Measurements from ENCODE around the gene MAX.

DNA sequence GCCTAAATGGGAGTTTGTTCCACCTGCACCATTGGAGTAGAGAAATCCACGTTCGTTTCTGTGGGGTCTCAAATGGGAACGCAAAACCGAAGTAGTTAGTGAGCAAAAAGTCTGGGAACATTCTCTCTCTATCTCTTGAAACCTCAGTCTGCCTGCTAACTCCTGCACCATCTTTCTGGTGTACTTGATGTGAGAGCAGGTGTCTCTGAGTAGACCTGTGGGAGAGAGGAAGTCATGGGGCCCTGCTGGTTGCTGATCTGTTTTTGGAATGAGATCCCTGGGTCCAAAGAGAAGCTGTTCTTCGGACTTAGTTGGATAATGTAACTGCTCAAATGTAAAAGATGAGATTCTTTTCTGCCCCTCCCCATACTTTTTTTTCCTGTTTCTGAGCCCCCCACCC lies 57.3 kb downstream of the MAX start:
- TF ChIP-seq EP300 (IDR thresholded peaks at IDR 0.05) (no peak), POLR2AphosphoS5 (IDR thresholded peaks at IDR 0.05) (no peak), POLR2A (IDR thresholded peaks at IDR 0.05) (no peak)
- TF ChIP-seq, protein P1, sequence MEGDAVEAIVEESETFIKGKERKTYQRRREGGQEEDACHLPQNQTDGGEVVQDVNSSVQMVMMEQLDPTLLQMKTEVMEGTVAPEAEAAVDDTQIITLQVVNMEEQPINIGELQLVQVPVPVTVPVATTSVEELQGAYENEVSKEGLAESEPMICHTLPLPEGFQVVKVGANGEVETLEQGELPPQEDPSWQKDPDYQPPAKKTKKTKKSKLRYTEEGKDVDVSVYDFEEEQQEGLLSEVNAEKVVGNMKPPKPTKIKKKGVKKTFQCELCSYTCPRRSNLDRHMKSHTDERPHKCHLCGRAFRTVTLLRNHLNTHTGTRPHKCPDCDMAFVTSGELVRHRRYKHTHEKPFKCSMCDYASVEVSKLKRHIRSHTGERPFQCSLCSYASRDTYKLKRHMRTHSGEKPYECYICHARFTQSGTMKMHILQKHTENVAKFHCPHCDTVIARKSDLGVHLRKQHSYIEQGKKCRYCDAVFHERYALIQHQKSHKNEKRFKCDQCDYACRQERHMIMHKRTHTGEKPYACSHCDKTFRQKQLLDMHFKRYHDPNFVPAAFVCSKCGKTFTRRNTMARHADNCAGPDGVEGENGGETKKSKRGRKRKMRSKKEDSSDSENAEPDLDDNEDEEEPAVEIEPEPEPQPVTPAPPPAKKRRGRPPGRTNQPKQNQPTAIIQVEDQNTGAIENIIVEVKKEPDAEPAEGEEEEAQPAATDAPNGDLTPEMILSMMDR (IDR thresholded peaks at IDR 0.05) = no peak
